Measurements from ENCODE around the gene FKBP1A.

Gene FKBP1A

DNA sequence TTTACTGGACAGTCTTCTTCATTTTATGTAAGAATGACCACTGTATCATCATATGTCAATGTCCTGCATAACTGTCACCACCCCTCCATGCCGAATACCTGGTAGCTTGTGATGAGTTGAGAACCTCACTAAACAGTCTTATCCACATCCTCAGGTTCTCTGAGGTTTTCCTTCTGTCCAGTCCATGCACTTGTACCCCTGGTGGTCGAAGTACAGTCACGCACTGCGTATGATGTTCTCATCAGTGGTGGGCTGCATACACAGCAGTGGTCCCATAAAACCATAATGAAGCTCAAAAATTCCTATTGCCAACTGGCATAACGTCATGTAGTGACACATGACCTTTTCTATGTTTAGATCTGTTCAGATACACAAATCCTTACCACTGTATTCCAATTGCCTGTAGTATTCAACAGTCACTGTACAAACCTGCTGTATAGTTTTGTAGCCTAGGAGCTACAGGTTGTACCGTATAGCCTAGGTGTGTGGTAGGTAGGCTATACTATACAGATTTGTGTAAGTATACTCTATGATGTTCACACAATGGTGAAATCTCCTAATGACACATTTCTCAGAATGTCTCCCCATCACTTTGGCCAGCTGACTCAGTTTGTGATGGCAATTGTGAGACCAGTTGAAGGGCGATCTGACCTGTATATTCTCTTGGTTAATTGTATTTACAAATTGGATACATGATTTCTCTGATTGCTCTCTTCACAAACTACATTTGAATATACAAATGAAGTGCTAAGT is 32.6 kb downstream of the FKBP1A start:
- no peak for TF ChIP-seq LEF1 (IDR thresholded peaks at IDR 0.05; ENCODE audit: borderline replicate concordance)
- no peak for TF ChIP-seq SUZ12 (IDR thresholded peaks at IDR 0.05)
- TF ChIP-seq, protein P1, sequence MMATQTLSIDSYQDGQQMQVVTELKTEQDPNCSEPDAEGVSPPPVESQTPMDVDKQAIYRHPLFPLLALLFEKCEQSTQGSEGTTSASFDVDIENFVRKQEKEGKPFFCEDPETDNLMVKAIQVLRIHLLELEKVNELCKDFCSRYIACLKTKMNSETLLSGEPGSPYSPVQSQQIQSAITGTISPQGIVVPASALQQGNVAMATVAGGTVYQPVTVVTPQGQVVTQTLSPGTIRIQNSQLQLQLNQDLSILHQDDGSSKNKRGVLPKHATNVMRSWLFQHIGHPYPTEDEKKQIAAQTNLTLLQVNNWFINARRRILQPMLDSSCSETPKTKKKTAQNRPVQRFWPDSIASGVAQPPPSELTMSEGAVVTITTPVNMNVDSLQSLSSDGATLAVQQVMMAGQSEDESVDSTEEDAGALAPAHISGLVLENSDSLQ (IDR thresholded peaks at IDR 0.05), result no peak
- no peak for TF ChIP-seq L3MBTL2 (conservative IDR thresholded peaks at IDR 0.05)
- TF ChIP-seq ZNF384 (IDR thresholded peaks at IDR 0.05), result no peak
- no peak for TF ChIP-seq SP1 (IDR thresholded peaks at IDR 0.05)
- TF ChIP-seq HDGF (IDR thresholded peaks at IDR 0.05; ENCODE audit: borderline replicate concordance), result no peak
- TF ChIP-seq FOXK2 (IDR thresholded peaks at IDR 0.05), result no peak
- TF ChIP-seq CTBP1 (IDR thresholded peaks at IDR 0.05; ENCODE audit: borderline replicate concordance), result no peak
- TF ChIP-seq FOXA1 (IDR thresholded peaks at IDR 0.05), result no peak
- POLR2A ChIA-PET, result no interaction called here
- no peak for DNase-seq (ENCODE audit: extremely low spot score)
- CTCF ChIA-PET, result no interaction called here

DNA sequence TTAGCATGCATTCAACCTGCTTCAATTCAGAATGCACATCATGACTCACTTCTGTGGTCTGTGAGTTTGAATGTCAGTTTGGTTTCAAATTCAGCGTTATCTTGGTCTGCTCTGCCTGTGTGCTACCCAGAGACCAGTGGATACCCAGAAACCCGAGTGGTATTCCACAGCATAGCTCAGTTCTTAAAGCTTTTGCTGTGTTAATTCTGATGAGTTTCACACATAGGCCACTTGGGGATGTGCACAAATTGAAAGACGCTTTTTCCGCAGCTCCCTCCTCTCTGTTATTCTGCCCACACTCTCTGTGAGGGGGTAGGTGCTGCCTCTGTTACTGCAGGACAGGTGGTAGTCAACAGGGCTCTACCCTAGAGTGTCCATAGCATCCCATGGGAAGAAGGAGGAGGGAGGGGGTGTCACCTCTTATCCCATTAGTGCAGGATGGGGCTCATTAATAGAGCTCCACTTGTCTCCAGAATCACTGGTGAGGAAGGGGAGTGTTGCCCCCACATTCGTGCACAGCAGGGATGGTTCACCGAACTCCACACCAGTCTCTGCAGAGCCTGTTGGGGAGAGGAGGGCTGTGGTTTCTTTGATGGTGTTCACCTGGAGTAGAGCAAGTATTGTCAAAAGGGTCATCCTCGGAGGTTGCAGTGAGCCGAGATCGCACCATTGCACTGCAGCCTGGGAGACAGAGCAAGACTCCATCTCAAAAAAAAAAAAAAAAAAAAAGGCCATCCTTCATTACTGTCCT is 34.8 kb downstream of the FKBP1A start:
- TF ChIP-seq SUZ12 (IDR thresholded peaks at IDR 0.05) (no peak), TARDBP (IDR thresholded peaks at IDR 0.05) (no peak), NFRKB (IDR thresholded peaks at IDR 0.05) (no peak), BHLHE40 (IDR thresholded peaks at IDR 0.05; ENCODE audit: borderline replicate concordance) (no peak), ELF4 (IDR thresholded peaks at IDR 0.05) (no peak), FOXM1 (IDR thresholded peaks at IDR 0.05; ENCODE audit: borderline replicate concordance) (no peak)
- TF ChIP-seq, protein P1 (IDR thresholded peaks at IDR 0.05), result no peak
- POLR2A ChIA-PET, result no interaction called here
- no peak for DNase-seq (ENCODE audit: extremely low spot score)
- CTCF ChIA-PET, result no interaction called here

DNA sequence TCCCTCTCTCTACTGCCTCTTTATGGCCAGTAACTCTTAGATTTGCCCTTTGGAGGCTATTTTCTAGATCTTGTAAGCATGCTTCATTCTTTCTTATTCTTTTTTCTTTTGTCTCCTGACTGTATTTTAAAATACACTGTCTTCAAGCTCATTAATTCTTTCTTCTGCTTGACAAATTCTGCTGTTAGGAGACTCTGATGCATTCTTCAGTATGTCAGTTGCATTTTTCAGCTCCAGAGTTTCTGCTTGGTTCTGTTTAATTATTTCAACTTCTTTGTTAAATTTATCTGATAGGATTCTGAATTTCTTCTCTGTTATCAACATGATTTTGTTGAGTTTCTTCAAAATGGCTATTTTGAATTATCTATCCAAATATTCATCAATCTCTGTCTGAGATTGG is 38.9 kb downstream of the FKBP1A start:
- no peak for DNase-seq (ENCODE audit: extremely low spot score)
- CTCF ChIA-PET, result no interaction called here
- POLR2A ChIA-PET, result no interaction called here
- TF ChIP-seq FOXA1 (IDR thresholded peaks at IDR 0.05) (no peak), ZNF384 (IDR thresholded peaks at IDR 0.05) (no peak), L3MBTL2 (conservative IDR thresholded peaks at IDR 0.05) (no peak), SP1 (IDR thresholded peaks at IDR 0.05) (no peak), FOXK2 (IDR thresholded peaks at IDR 0.05) (no peak), HDGF (IDR thresholded peaks at IDR 0.05; ENCODE audit: borderline replicate concordance) (no peak), SUZ12 (IDR thresholded peaks at IDR 0.05) (no peak), NFRKB (IDR thresholded peaks at IDR 0.05) (no peak), FOXM1 (IDR thresholded peaks at IDR 0.05; ENCODE audit: borderline replicate concordance) (no peak), ARNT (IDR thresholded peaks at IDR 0.05) (no peak), LEF1 (IDR thresholded peaks at IDR 0.05; ENCODE audit: borderline replicate concordance) (no peak), BHLHE40 (IDR thresholded peaks at IDR 0.05; ENCODE audit: borderline replicate concordance) (no peak), TARDBP (IDR thresholded peaks at IDR 0.05) (no peak), CTBP1 (IDR thresholded peaks at IDR 0.05; ENCODE audit: borderline replicate concordance) (no peak), ELF4 (IDR thresholded peaks at IDR 0.05) (no peak)
- TF ChIP-seq, protein P1 (IDR thresholded peaks at IDR 0.05), result no peak

DNA sequence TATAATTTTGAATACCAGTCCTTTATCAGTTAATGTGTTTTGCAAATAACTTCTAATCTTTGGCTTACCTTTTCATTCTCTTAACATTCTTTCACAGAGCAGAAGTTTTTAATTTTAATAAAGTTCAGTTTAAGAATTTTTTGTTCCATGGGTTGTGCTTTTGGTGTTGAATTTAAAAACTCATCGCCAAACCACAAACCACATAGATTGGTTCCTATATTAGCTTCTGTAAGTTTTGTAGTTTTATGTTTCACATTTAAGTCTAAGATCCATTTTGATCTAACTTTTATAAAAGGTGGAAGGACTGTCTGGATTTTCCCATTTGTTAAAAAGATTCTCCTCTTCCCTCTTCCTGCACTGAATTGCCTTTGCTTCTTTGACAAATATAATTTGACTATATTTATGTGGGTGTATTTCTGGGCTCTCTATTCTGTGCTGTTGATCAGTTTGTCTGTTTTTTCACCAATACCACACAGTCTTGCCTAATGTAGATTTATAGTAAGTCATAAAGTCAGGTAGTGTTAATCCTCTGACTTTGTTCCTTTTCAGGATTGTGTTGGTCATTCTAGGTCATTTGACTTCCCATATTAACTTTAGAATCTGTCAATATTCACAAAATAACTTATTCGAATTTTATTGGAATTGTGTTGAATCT is 46.4 kb downstream of the FKBP1A start:
- no peak for TF ChIP-seq SP1 (IDR thresholded peaks at IDR 0.05)
- no peak for TF ChIP-seq FOXM1 (IDR thresholded peaks at IDR 0.05; ENCODE audit: borderline replicate concordance)
- no peak for TF ChIP-seq L3MBTL2 (conservative IDR thresholded peaks at IDR 0.05)
- no peak for TF ChIP-seq ELF4 (IDR thresholded peaks at IDR 0.05)
- TF ChIP-seq SUZ12 (IDR thresholded peaks at IDR 0.05), result no peak
- TF ChIP-seq BHLHE40 (IDR thresholded peaks at IDR 0.05; ENCODE audit: borderline replicate concordance), result no peak
- no peak for TF ChIP-seq CTBP1 (IDR thresholded peaks at IDR 0.05; ENCODE audit: borderline replicate concordance)
- no peak for TF ChIP-seq NFRKB (IDR thresholded peaks at IDR 0.05)
- no peak for TF ChIP-seq FOXA1 (IDR thresholded peaks at IDR 0.05)
- TF ChIP-seq, protein P1 (IDR thresholded peaks at IDR 0.05), result no peak
- no peak for TF ChIP-seq HDGF (IDR thresholded peaks at IDR 0.05; ENCODE audit: borderline replicate concordance)
- TF ChIP-seq FOXK2 (IDR thresholded peaks at IDR 0.05), result no peak
- no peak for TF ChIP-seq ARNT (IDR thresholded peaks at IDR 0.05)
- no peak for TF ChIP-seq ZNF384 (IDR thresholded peaks at IDR 0.05)
- no peak for TF ChIP-seq TARDBP (IDR thresholded peaks at IDR 0.05)
- TF ChIP-seq LEF1 (IDR thresholded peaks at IDR 0.05; ENCODE audit: borderline replicate concordance), result no peak
- CTCF ChIA-PET, result no interaction called here
- POLR2A ChIA-PET, result no interaction called here
- DNase-seq (ENCODE audit: extremely low spot score), result no peak

DNA sequence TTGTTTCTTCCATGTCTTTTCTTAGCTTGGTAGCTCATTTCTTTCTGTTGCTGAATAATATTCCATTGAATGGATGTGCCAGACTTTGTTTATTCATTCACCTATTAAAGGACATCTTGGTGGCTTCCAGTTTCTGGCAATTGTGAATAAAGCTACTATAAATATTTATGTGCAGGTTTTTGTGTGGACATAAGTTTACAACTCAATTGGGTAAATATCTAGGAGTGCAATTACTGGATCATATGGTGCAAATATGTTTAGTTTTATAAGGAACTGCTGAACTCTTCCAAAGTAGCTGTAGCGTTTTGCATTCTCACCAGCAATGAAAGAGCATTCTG is 47.1 kb downstream of the FKBP1A start:
- no peak for DNase-seq (ENCODE audit: extremely low spot score)
- TF ChIP-seq ZNF384 (IDR thresholded peaks at IDR 0.05) (no peak), L3MBTL2 (conservative IDR thresholded peaks at IDR 0.05) (no peak), LEF1 (IDR thresholded peaks at IDR 0.05; ENCODE audit: borderline replicate concordance) (no peak), CTBP1 (IDR thresholded peaks at IDR 0.05; ENCODE audit: borderline replicate concordance) (no peak), TARDBP (IDR thresholded peaks at IDR 0.05) (no peak), ARNT (IDR thresholded peaks at IDR 0.05) (no peak), SUZ12 (IDR thresholded peaks at IDR 0.05) (no peak), NFRKB (IDR thresholded peaks at IDR 0.05) (no peak), SP1 (IDR thresholded peaks at IDR 0.05) (no peak), FOXA1 (IDR thresholded peaks at IDR 0.05) (no peak), ELF4 (IDR thresholded peaks at IDR 0.05) (no peak), HDGF (IDR thresholded peaks at IDR 0.05; ENCODE audit: borderline replicate concordance) (no peak), FOXK2 (IDR thresholded peaks at IDR 0.05) (no peak), BHLHE40 (IDR thresholded peaks at IDR 0.05; ENCODE audit: borderline replicate concordance) (no peak), FOXM1 (IDR thresholded peaks at IDR 0.05; ENCODE audit: borderline replicate concordance) (no peak)
- TF ChIP-seq, protein P1 (IDR thresholded peaks at IDR 0.05), result no peak
- ChIA-PET POLR2A (no interaction called here), CTCF (no interaction called here)
